Measurements from ENCODE around the gene ZCCHC8. TPM values are rescaled to one million over a fixed set of nuclear protein-coding genes. Genes with fewer than 3 reads are reported as not detected.
A peak's percentile ranks its signal among the peaks of the same experiment; 100 is the strongest.

ZCCHC8 gene
- total and polyA plus RNA-seq, 2 of the 4 experiments (the other 2 are of a cell fraction), result 9.5 to 12.7 TPM

- Histone ChIP-seq H3K4me1 (ENCODE audit: control insufficient read depth, insufficient read depth, low read length) (no peaks in the 10 kb centered on the region), H3K4me3 (ENCODE audit: insufficient read depth, low read depth, low read length) (no peak overlapping the region), H2BK15ac (ENCODE audit: low read depth, low read length) (no peak overlapping the region), H3K56ac (ENCODE audit: extremely low read depth, insufficient read depth, low read length) (no peak overlapping the region), H4K20me1 (ENCODE audit: insufficient read depth, low read length) (peaks cover 51% of the 10 kb centered on the region), H3K27me3 (ENCODE audit: control insufficient read depth, insufficient read depth, low read length) (no peaks in the 10 kb centered on the region), H3K14ac (replicated peaks; ENCODE audit: low read depth, low read length) (no peak overlapping the region), H4K91ac (ENCODE audit: insufficient read depth, low read depth, low read length) (no peak overlapping the region), H3K9ac (ENCODE audit: low read depth, low read length) (no peak overlapping the region), H4K5ac (ENCODE audit: low read depth, low read length) (no peak overlapping the region), H2AK5ac (ENCODE audit: low read depth, low read length) (no peak overlapping the region), H2BK5ac (ENCODE audit: low read depth, low read length, poor library complexity, severe bottlenecking) (no peak overlapping the region), H3K23ac (ENCODE audit: low read depth, low read length) (peak overlapping the region; percentile 31; the same call in 1 of the 2 replicates), H3K18ac (ENCODE audit: low read depth, low read length) (no peak overlapping the region), H3K4me2 (ENCODE audit: low read depth, low read length) (no peak overlapping the region), H4K8ac (ENCODE audit: low read depth in 2 of 2, low read length in 2 of 2) (no peak overlapping the region), H2BK20ac (ENCODE audit: low read depth, low read length) (no peak overlapping the region), H3K79me1 (ENCODE audit: low read depth in 1 of 2, low read length in 2 of 2) (peaks cover 14 to 24% of the 10 kb centered on the region in 2 experiments; a peak in 3 of 4 replicates), H3K9me1 (ENCODE audit: insufficient read depth, low read length) (0 out of 2 replicates have a peak, but pooled peaks cover 2% of the 10 kb centered on the region), H2BK120ac (ENCODE audit: low read depth, low read length) (no peak overlapping the region), H3K27ac (ENCODE audit: insufficient read depth, low read length) (no peak overlapping the region), H3K9me3 (ENCODE audit: control insufficient read depth, insufficient read depth, low read length) (no peaks in the 10 kb centered on the region), H3K36me3 (ENCODE audit: control insufficient read depth, insufficient read depth, low read length) (peaks cover 62% of the 10 kb centered on the region), H2AFZ (replicated peaks; ENCODE audit: low read length, poor library complexity) (no peak overlapping the region), H3K4ac (ENCODE audit: low read depth, low read length) (no peak overlapping the region), H2AK9ac (replicated peaks; ENCODE audit: low read depth, low read length, poor library complexity) (peak overlapping the region; percentile 40)
- in situ Hi-C loops (cut with MboI; ENCODE audit: low sequenced_read_pairs) (no loop called here), intact Hi-C loops (cut with micrococcal nuclease) (no loop called here), dilution Hi-C loops (cut with HindIII; ENCODE audit: low sequenced_read_pairs, unreplicated experiment) (no loop called here)
- TF ChIP-seq NFE2L2 (IDR thresholded peaks at IDR 0.05; ENCODE audit: low read depth, low read length) (no peak), MAZ (IDR thresholded peaks at IDR 0.05; ENCODE audit: borderline replicate concordance, low read depth, low read length) (no peak), MAFK (IDR thresholded peaks at IDR 0.05; ENCODE audit: low read depth, low read length) (0 out of 2 replicates have a peak, but pooled peaks have one; percentile 19)
- ATAC-seq (ENCODE audit: low read depth), result no peak
- BruUV-seq (replicated peaks), result no TSS peak
- ChIA-PET POLR2A (ENCODE audit: unreplicated experiment) (no interaction called here), CTCF (no interaction called here)
- no peak for DNase-seq
- no CpG with 5 or more reads among the region's 5 CpGs for WGBS, 2 experiments (ENCODE audit: extremely low coverage in 2 of 2, insufficient read length in 1 of 2)
Measured at GRCh38 chr12:122506393-122506938, 5.7 kb upstream of the ZCCHC8 start.

All from IMR-90 (cell line).